H9 (cell line): ENCODE measurements around the gene GNE. TPM values are rescaled to one million over a fixed set of nuclear protein-coding genes. Genes with fewer than 3 reads are reported as not detected.

Source experiments
- DNase-seq: peaks from one replicate; pipeline ENCODE4 v3.0.0-alpha.2; 2017
- H2AFZ ChIP-seq: one replicate; pipeline ENCODE4 v1.6.1; 2013; ENCODE audit warnings: mild to moderate bottlenecking, low read length, control low read depth, moderate library complexity
- H2AK5ac ChIP-seq: 2 replicates; pipeline ENCODE4 v1.6.1; 2013; ENCODE audit warnings: low read length, control low read depth, mixed read lengths; ENCODE audit not compliant: insufficient read length
- H2BK120ac ChIP-seq: one replicate; pipeline ENCODE4 v1.6.1; 2013; ENCODE audit warnings: low read depth, mild to moderate bottlenecking, low read length, control low read depth, inconsistent platforms; ENCODE audit not compliant: poor library complexity, severe bottlenecking
- H2BK12ac ChIP-seq: 2 replicates; pipeline ENCODE4 v1.6.1; 2013; ENCODE audit warnings: low read length, control low read depth, mixed read lengths, low read depth; ENCODE audit not compliant: insufficient read length
- H2BK15ac ChIP-seq: 2 replicates; pipeline ENCODE4 v1.6.1; 2013; ENCODE audit warnings: low read depth, low read length, control low read depth
- H2BK20ac ChIP-seq: one replicate; pipeline ENCODE4 v1.6.1; 2013; ENCODE audit warnings: low read depth, mild to moderate bottlenecking, low read length, control low read depth, inconsistent platforms; ENCODE audit not compliant: poor library complexity, severe bottlenecking
- H2BK5ac ChIP-seq: 2 replicates; pipeline ENCODE4 v1.6.1; 2013; ENCODE audit warnings: low read length, control low read depth, mixed read lengths; ENCODE audit not compliant: insufficient read length
- H3K14ac ChIP-seq: 2 replicates; pipeline ENCODE4 v1.6.1; 2013; ENCODE audit warnings: low read length, control low read depth; ENCODE audit not compliant: insufficient read depth
- H3K18ac ChIP-seq: 2 replicates; pipeline ENCODE4 v1.6.1; 2013; ENCODE audit warnings: low read depth, mild to moderate bottlenecking, mixed read lengths, low read length, control low read depth; ENCODE audit not compliant: insufficient read length
- H3K23ac ChIP-seq: 2 replicates; pipeline ENCODE4 v1.6.1; 2013; ENCODE audit warnings: low read length, control low read depth, mixed read lengths, low read depth; ENCODE audit not compliant: insufficient read length
- H3K23me2 ChIP-seq: 2 replicates; pipeline ENCODE4 v1.6.1; 2013; ENCODE audit warnings: low read depth, mild to moderate bottlenecking, mixed read lengths, low read length, control low read depth; ENCODE audit not compliant: insufficient read length, poor library complexity, severe bottlenecking
- H3K27ac ChIP-seq: 2 replicates; pipeline ENCODE4 v1.5.1; 2013; ENCODE audit warnings: low read length, control low read depth, mixed read lengths, low read depth; ENCODE audit not compliant: insufficient read length
- H3K27me3 ChIP-seq: 2 replicates; pipeline ENCODE4 v1.6.1; 2013; ENCODE audit warnings: low read length, control low read depth, inconsistent platforms; ENCODE audit not compliant: insufficient read depth
- H3K4ac ChIP-seq: 2 replicates; pipeline ENCODE4 v1.6.1; 2013; ENCODE audit warnings: low read depth, mild to moderate bottlenecking, control low read depth, inconsistent platforms, low read length, moderate library complexity
- H3K4me1 ChIP-seq: 2 replicates; pipeline ENCODE4 v1.6.1; 2013; ENCODE audit warnings: low read length, control low read depth, inconsistent platforms; ENCODE audit not compliant: insufficient read depth
- H3K4me2 ChIP-seq: 2 replicates; pipeline ENCODE4 v1.6.1; 2013; ENCODE audit warnings: low read length, control low read depth, mixed read lengths; ENCODE audit not compliant: insufficient read length, insufficient read depth
- H3K56ac ChIP-seq: 2 replicates; pipeline ENCODE4 v1.6.1; 2013; ENCODE audit warnings: low read depth, mild to moderate bottlenecking, mixed read lengths, low read length, control low read depth; ENCODE audit not compliant: insufficient read length
- H3K79me1 ChIP-seq: 2 replicates; pipeline ENCODE4 v1.6.1; 2013; ENCODE audit warnings: low read depth, mild to moderate bottlenecking, moderate library complexity, low read length, control low read depth, inconsistent platforms; ENCODE audit not compliant: insufficient read depth, poor library complexity, severe bottlenecking
- H3K79me2 ChIP-seq: 2 replicates; pipeline ENCODE4 v1.6.1; 2013; ENCODE audit warnings: low read length, control low read depth, inconsistent platforms; ENCODE audit not compliant: insufficient read depth
- H3K9ac ChIP-seq: 2 replicates; pipeline ENCODE4 v1.6.1; 2013; ENCODE audit warnings: low read length, control low read depth, mixed read lengths; ENCODE audit not compliant: insufficient read length; ENCODE audit errors: extremely low read depth
- H3K9me3 ChIP-seq: one replicate; pipeline ENCODE4 v1.6.1; 2013; ENCODE audit warnings: low read depth, low read length, inconsistent platforms; ENCODE audit not compliant: control insufficient read depth
- H3T11ph ChIP-seq: one replicate; pipeline ENCODE4 v1.6.1; 2013; ENCODE audit warnings: mild to moderate bottlenecking, low read length, control low read depth, inconsistent platforms
- H4K20me1 ChIP-seq: one replicate; pipeline ENCODE4 v1.6.1; 2013; ENCODE audit not compliant: control insufficient read depth, insufficient read length, insufficient read depth
- H4K5ac ChIP-seq: 2 replicates; pipeline ENCODE4 v1.6.1; 2013; ENCODE audit warnings: low read depth, mild to moderate bottlenecking, mixed read lengths, low read length, control low read depth; ENCODE audit not compliant: insufficient read length
- H4K8ac ChIP-seq: replicated peaks from 2 replicates; pipeline ENCODE4 v1.6.1; 2013; ENCODE audit warnings: low read length, control low read depth, mixed read lengths, low read depth; ENCODE audit not compliant: insufficient read length
- H4K91ac ChIP-seq: 2 replicates; pipeline ENCODE4 v1.6.1; 2013; ENCODE audit warnings: low read depth, mild to moderate bottlenecking, moderate library complexity, mixed read lengths, low read length, control low read depth; ENCODE audit not compliant: insufficient read length
- H3K27ac Mint-ChIP-seq, 3 experiments: 2 replicates in 2 of 3; 3 replicates in 1 of 3; pipeline ENCODE4 v1.8.0; 2020 to 2021; ENCODE audit warnings: mixed read lengths in 3 of 3, mild to moderate bottlenecking in 1 of 3, moderate library complexity in 1 of 3
- H3K27me3 Mint-ChIP-seq: 2 replicates; pipeline ENCODE4 v1.8.0; 2021; ENCODE audit warnings: low read depth, mild to moderate bottlenecking, moderate library complexity, mixed read lengths
- H3K36me3 Mint-ChIP-seq, 3 experiments: 2 replicates in 2 of 3; 3 replicates in 1 of 3; pipeline ENCODE4 v1.8.0; 2020 to 2021; ENCODE audit warnings: low read depth in 3 of 3, mixed read lengths in 3 of 3; ENCODE audit not compliant: insufficient read depth in 1 of 3
- H3K4me1 Mint-ChIP-seq, 2 experiments: 2 replicates each; pipeline ENCODE4 v1.8.0; 2020; ENCODE audit warnings: mixed read lengths in 2 of 2
- H3K4me3 Mint-ChIP-seq, 2 experiments: 2 replicates in 1 of 2; 3 replicates in 1 of 2; pipeline ENCODE4 v1.8.0; 2020 to 2021; ENCODE audit warnings: mild to moderate bottlenecking in 2 of 2, mixed read lengths in 2 of 2, moderate library complexity in 1 of 2
- H3K9me3 Mint-ChIP-seq, 2 experiments: 2 replicates in 1 of 2; 3 replicates in 1 of 2; pipeline ENCODE4 v1.8.0; 2020; ENCODE audit warnings: mild to moderate bottlenecking in 2 of 2, mixed read lengths in 2 of 2, moderate library complexity in 1 of 2
- WGBS: extraction: QIAGEN DNeasy Blood & Tissue Kit; methylation state at CpG from one replicate; pipeline ENCODE4 v1.1.7; 2013; ENCODE audit warnings: missing lambda C conversion rate, low lambda C conversion rate, mixed read lengths; ENCODE audit not compliant: insufficient read length; ENCODE audit errors: extremely low coverage; 5-methylcytosine and 5-hydroxymethylcytosine counted together
- total RNA-seq: library from RNA; stranded (reverse); gene quantifications from 2 replicates; pipeline ENCODE4 v1.2.1, GENCODE V29; 2021
- TF ChIP-seq, protein P1 (sequence below): fragments of 200-600 bp; sonication (generic); conservative IDR thresholded peaks from 3 replicates; pipeline ENCODE4 v1.8.0; 2021; ENCODE audit warnings: antibody characterized with exemption, mild to moderate bottlenecking

Gene GNE
- total RNA-seq, 1 experiment from 2014 or later, result 6.3 TPM

DNA sequence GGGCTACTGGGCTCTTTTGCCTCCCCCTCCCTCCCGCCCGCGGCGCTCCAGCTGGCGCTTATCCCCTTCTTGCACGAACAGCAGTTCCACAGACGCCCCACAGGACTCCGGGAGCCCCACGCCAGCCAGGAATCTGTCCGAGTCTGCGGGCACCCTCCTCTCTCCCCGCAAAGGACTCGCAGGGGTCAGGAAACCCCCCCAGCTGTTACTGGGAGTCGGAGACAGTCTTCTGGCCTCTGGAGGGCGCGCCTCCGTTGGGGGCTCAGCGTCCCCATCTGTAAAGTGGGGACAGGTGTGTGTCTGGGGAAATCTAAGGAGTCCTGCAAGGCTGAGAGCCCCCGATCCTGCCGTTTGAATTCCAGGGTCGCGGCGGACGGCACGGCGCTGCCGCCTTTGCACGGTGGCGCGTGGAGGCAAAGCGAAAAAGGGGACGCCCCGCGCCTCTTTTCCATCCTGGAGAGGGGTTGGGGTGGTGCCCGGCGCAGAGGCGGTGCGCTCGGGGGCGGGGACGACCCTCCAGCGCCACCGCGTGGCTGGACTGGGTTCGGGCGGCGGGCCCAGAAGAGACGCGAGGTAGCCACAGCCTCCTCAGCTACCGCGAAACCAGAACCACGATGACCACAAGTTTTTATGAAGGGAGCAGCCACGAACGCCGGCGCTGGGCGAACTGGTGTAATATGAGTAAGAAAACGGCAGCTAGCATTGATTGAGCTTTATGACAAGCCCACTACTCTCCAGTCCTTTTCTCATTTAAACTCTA, 91.9 kb downstream of the GNE start:
- Histone ChIP-seq H3K56ac (no peak overlapping the region), H4K8ac (no peak overlapping the region), H3K18ac (no peak overlapping the region), H3K27me3 (no peaks in the 10 kb centered on the region), H4K91ac (no peak overlapping the region), H2BK15ac (no peak overlapping the region; the same call in 1 of the 2 replicates), H2BK20ac (no peak overlapping the region), H3K4me2 (peak overlapping the region; percentile 28), H3K4ac (no peak overlapping the region), H3K4me1 (peaks cover 10% of the 10 kb centered on the region), H2BK12ac (no peak overlapping the region), H3K23ac (no peak overlapping the region), H4K20me1 (no peaks in the 10 kb centered on the region), H3K79me2 (no peaks in the 10 kb centered on the region), H3K14ac (no peak overlapping the region), H2AFZ (no peak overlapping the region), H3K27ac (no peak overlapping the region), H2BK120ac (no peak overlapping the region), H2AK5ac (no peak overlapping the region), H2BK5ac (no peak overlapping the region), H4K5ac (no peak overlapping the region), H3K9ac (no peak overlapping the region), H3K9me3 (no peaks in the 10 kb centered on the region), H3K23me2 (no peaks in the 10 kb centered on the region), H3T11ph (no peak overlapping the region), H3K79me1 (no peaks in the 10 kb centered on the region)
- peaks cover 32 to 42% of the 10 kb centered on the region in 2 experiments for H3K4me1 Mint-ChIP-seq
- H3K27me3 Mint-ChIP-seq, result peaks cover 28% of the 10 kb centered on the region
- H3K36me3 Mint-ChIP-seq, result peaks cover 0 to 3% (median 0%) of the 10 kb centered on the region in 3 experiments; a peak in 1 of 7 replicates
- WGBS, result no CpG with 5 or more reads among the region's 58 CpGs
- H3K27ac Mint-ChIP-seq, result no peak overlapping the region
- H3K4me3 Mint-ChIP-seq, result peak overlapping the region; percentile 64 to 72
- DNase-seq, result peak; percentile 89
- TF ChIP-seq, protein P1, sequence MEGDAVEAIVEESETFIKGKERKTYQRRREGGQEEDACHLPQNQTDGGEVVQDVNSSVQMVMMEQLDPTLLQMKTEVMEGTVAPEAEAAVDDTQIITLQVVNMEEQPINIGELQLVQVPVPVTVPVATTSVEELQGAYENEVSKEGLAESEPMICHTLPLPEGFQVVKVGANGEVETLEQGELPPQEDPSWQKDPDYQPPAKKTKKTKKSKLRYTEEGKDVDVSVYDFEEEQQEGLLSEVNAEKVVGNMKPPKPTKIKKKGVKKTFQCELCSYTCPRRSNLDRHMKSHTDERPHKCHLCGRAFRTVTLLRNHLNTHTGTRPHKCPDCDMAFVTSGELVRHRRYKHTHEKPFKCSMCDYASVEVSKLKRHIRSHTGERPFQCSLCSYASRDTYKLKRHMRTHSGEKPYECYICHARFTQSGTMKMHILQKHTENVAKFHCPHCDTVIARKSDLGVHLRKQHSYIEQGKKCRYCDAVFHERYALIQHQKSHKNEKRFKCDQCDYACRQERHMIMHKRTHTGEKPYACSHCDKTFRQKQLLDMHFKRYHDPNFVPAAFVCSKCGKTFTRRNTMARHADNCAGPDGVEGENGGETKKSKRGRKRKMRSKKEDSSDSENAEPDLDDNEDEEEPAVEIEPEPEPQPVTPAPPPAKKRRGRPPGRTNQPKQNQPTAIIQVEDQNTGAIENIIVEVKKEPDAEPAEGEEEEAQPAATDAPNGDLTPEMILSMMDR, result peak; percentile 98
- no peaks in the 10 kb centered on the region; a peak in 1 of 5 replicates for H3K9me3 Mint-ChIP-seq
